Measurements from ENCODE around the gene TEKT2.

TEKT2 gene

GRCh38 chr1:36092798-36093185 is 8.9 kb downstream of the TEKT2 start:
- Histone ChIP-seq H3K36me3 (replicated peaks; ENCODE audit: low read depth, low read length) (peaks cover 11% of the 10 kb centered on the region), H3K4me2 (ENCODE audit: low read length) (no peak overlapping the region), H3K79me2 (ENCODE audit: low read length) (peaks cover 16% of the 10 kb centered on the region), H3K9me3 (ENCODE audit: insufficient read depth, low read length) (no peaks in the 10 kb centered on the region), H4K20me1 (ENCODE audit: insufficient read depth, low read length) (no peaks in the 10 kb centered on the region), H3K4me1 (ENCODE audit: low read length) (no peaks in the 10 kb centered on the region), H3K4me3 (ENCODE audit: low read length) (no peak overlapping the region), H3K27ac (ENCODE audit: low read length) (no peak overlapping the region), H3K27me3 (ENCODE audit: low read depth, low read length) (no peaks in the 10 kb centered on the region), H3K9ac (ENCODE audit: low read length) (no peak overlapping the region), H2AFZ (ENCODE audit: low read depth, low read length) (no peak overlapping the region)
- no peak for TF ChIP-seq CTCF (IDR thresholded peaks at IDR 0.05; ENCODE audit: low read depth, low read length)
- no peak for TF ChIP-seq EZH2phosphoT487 (IDR thresholded peaks at IDR 0.05; ENCODE audit: low read depth)

- no peak for TF ChIP-seq EZH2phosphoT487 (IDR thresholded peaks at IDR 0.05; ENCODE audit: low read depth)
- no peak for TF ChIP-seq CTCF (IDR thresholded peaks at IDR 0.05; ENCODE audit: low read depth, low read length)
- peaks cover 11% of the 10 kb centered on the region for H3K36me3 ChIP-seq (replicated peaks; ENCODE audit: low read depth, low read length)
- no peak overlapping the region for H3K9ac ChIP-seq (ENCODE audit: low read length)
Measured at GRCh38 chr1:36093226-36093625, 9.3 kb downstream of the TEKT2 start.

GRCh38 chr1:36093929-36094328 is 10.0 kb downstream of the TEKT2 start:
- Histone ChIP-seq H3K4me2 (ENCODE audit: low read length) (no peak overlapping the region), H3K36me3 (replicated peaks; ENCODE audit: low read depth, low read length) (peaks cover 11% of the 10 kb centered on the region), H2AFZ (ENCODE audit: low read depth, low read length) (no peak overlapping the region), H4K20me1 (ENCODE audit: insufficient read depth, low read length) (no peaks in the 10 kb centered on the region), H3K27ac (ENCODE audit: low read length) (no peak overlapping the region), H3K4me1 (ENCODE audit: low read length) (no peaks in the 10 kb centered on the region), H3K4me3 (ENCODE audit: low read length) (no peak overlapping the region), H3K79me2 (ENCODE audit: low read length) (peaks cover 14% of the 10 kb centered on the region), H3K27me3 (ENCODE audit: low read depth, low read length) (no peaks in the 10 kb centered on the region), H3K9me3 (ENCODE audit: insufficient read depth, low read length) (no peaks in the 10 kb centered on the region), H3K9ac (ENCODE audit: low read length) (no peak overlapping the region)
- TF ChIP-seq CTCF (IDR thresholded peaks at IDR 0.05; ENCODE audit: low read depth, low read length) (no peak), EZH2phosphoT487 (IDR thresholded peaks at IDR 0.05; ENCODE audit: low read depth) (no peak)

More at GRCh38 chr1:36093226-36093625, 9.3 kb downstream of the TEKT2 start:
- Histone ChIP-seq H3K4me2 (ENCODE audit: low read length) (no peak overlapping the region), H3K27ac (ENCODE audit: low read length) (no peak overlapping the region), H3K9me3 (ENCODE audit: insufficient read depth, low read length) (no peaks in the 10 kb centered on the region), H4K20me1 (ENCODE audit: insufficient read depth, low read length) (no peaks in the 10 kb centered on the region), H3K4me1 (ENCODE audit: low read length) (no peaks in the 10 kb centered on the region), H2AFZ (ENCODE audit: low read depth, low read length) (no peak overlapping the region), H3K79me2 (ENCODE audit: low read length) (peaks cover 16% of the 10 kb centered on the region), H3K4me3 (ENCODE audit: low read length) (no peak overlapping the region), H3K27me3 (ENCODE audit: low read depth, low read length) (no peaks in the 10 kb centered on the region)

- Histone ChIP-seq H3K9ac (ENCODE audit: low read length) (no peak overlapping the region), H4K20me1 (ENCODE audit: insufficient read depth, low read length) (no peaks in the 10 kb centered on the region), H3K27ac (ENCODE audit: low read length) (no peak overlapping the region), H3K79me2 (ENCODE audit: low read length) (peaks cover 7% of the 10 kb centered on the region), H3K4me1 (ENCODE audit: low read length) (peaks cover under 1% of the 10 kb centered on the region; the same call in 1 of the 2 replicates), H3K36me3 (replicated peaks; ENCODE audit: low read depth, low read length) (peaks cover 11% of the 10 kb centered on the region), H3K27me3 (ENCODE audit: low read depth, low read length) (no peaks in the 10 kb centered on the region), H3K9me3 (ENCODE audit: insufficient read depth, low read length) (no peaks in the 10 kb centered on the region), H2AFZ (ENCODE audit: low read depth, low read length) (no peak overlapping the region), H3K4me2 (ENCODE audit: low read length) (no peak overlapping the region), H3K4me3 (ENCODE audit: low read length) (no peak overlapping the region)
- no peak for TF ChIP-seq CTCF (IDR thresholded peaks at IDR 0.05; ENCODE audit: low read depth, low read length)
- TF ChIP-seq EZH2phosphoT487 (IDR thresholded peaks at IDR 0.05; ENCODE audit: low read depth), result no peak
Measured at GRCh38 chr1:36094621-36095061, 10.7 kb downstream of the TEKT2 start.

All from OCI-LY3 (cell line).